BJ (cell line): ENCODE data around the gene IDI2. TPM values are rescaled to one million over a fixed set of nuclear protein-coding genes. Genes with fewer than 3 reads are reported as not detected.

ENCODE experiments used
- CTCF ChIA-PET: fragments of 350-600 bp; formaldehyde crosslinking; extraction: SDS; loops from one replicate; lab custom pipeline; 2021; ENCODE audit warnings: antibody characterized with exemption, inconsistent platforms; lab: Yijun Ruan, JAX
- POLR2A ChIA-PET: fragments of 300-600 bp; sonication (Branson Sonifier 250); formaldehyde crosslinking; extraction: SDS; loops from one replicate; lab custom pipeline; 2021; ENCODE audit warnings: antibody characterized with exemption; lab: Charles Lee
- DNase-seq: peaks from one replicate; pipeline ENCODE4 v3.0.0-alpha.2; 2011; ENCODE audit warnings: low read depth
- H3K27me3 ChIP-seq: 2 replicates; pipeline ENCODE4 v1.6.0; 2011; ENCODE audit warnings: low read length; ENCODE audit not compliant: control insufficient read depth, insufficient read depth
- H3K36me3 ChIP-seq: 2 replicates; pipeline ENCODE4 v1.5.1; 2011; ENCODE audit warnings: low read length; ENCODE audit not compliant: control insufficient read depth, insufficient read depth
- H3K4me3 ChIP-seq: 2 replicates; pipeline ENCODE4 v1.5.1; 2011; ENCODE audit warnings: low read depth, mild to moderate bottlenecking, control low read depth, low read length
- polyA plus RNA-seq: library from polyadenylated mRNA; depleted of rRNA; stranded (reverse); fragments of >200 nt; gene quantifications from 2 replicates; pipeline ENCODE4 v1.2.3, GENCODE V29; 2011
- TF ChIP-seq, protein P1 (sequence below): IDR thresholded peaks from 2 replicates; pipeline ENCODE4 v1.5.1; 2011; ENCODE audit warnings: low read depth, mild to moderate bottlenecking, control low read depth, inconsistent platforms, low read length, moderate library complexity; ENCODE audit not compliant: insufficient read depth

The IDI2 gene
- polyA plus RNA-seq, 1 experiment: not detected

DNA sequence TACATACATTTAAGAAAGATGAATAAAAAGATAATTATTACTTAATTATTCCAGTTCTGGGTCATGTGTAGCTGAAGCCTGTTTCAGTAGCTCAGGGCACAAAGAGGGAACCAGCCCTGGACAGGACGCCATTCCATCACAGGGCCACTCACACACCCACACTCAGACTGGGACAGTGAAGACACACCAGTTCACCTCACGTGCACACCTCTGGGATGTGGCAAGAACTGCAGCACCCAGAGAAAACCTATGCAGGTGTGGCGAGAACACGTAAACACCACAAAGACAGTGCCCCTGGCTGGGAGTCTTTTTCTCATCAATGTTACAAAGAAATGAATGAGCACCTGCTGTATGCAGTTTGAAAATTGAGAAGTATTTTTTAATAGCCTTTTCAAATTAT lies 24.9 kb upstream of the IDI2 start:
- no peaks in the 10 kb centered on the region for H3K27me3 ChIP-seq
- ChIA-PET POLR2A (no interaction called here), CTCF (interaction anchor here (1.8 kb wide), 1 partner anchor 13 kb away, joined by 5 read pairs; no protein-coding TSS in a partner anchor)
- no peak overlapping the region for H3K4me3 ChIP-seq
- DNase-seq: no peak
- peaks cover 1% of the 10 kb centered on the region for H3K36me3 ChIP-seq
- TF ChIP-seq, protein P1, sequence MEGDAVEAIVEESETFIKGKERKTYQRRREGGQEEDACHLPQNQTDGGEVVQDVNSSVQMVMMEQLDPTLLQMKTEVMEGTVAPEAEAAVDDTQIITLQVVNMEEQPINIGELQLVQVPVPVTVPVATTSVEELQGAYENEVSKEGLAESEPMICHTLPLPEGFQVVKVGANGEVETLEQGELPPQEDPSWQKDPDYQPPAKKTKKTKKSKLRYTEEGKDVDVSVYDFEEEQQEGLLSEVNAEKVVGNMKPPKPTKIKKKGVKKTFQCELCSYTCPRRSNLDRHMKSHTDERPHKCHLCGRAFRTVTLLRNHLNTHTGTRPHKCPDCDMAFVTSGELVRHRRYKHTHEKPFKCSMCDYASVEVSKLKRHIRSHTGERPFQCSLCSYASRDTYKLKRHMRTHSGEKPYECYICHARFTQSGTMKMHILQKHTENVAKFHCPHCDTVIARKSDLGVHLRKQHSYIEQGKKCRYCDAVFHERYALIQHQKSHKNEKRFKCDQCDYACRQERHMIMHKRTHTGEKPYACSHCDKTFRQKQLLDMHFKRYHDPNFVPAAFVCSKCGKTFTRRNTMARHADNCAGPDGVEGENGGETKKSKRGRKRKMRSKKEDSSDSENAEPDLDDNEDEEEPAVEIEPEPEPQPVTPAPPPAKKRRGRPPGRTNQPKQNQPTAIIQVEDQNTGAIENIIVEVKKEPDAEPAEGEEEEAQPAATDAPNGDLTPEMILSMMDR: no peak

DNA sequence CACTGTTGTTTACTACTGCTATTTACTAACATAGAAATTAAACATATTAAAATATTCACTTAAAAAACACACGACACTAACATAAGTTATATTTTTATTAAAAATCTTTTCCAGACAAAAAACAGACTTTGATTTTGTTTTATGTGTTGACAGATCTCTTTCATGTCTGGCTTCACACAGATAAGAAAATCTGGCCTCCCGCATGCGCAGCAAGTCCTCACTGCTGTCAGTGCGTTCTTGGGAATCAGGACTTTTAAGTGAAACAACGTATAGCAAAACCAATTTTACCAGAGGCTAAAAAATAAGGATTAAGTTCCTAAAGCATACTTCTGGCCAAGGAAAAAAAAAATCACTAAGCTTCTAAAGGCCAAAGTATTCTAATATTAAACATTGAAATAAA lies 24.5 kb upstream of the IDI2 start:
- Histone ChIP-seq H3K27me3 (no peaks in the 10 kb centered on the region), H3K4me3 (peak overlapping the region; percentile 78), H3K36me3 (peaks cover 1% of the 10 kb centered on the region)
- CTCF ChIA-PET: interaction anchor here (1.8 kb wide), 1 partner anchor 13 kb away, joined by 5 read pairs; no protein-coding TSS in a partner anchor
- TF ChIP-seq, protein P1: no peak
- DNase-seq: no peak
- POLR2A ChIA-PET: no interaction called here

DNA sequence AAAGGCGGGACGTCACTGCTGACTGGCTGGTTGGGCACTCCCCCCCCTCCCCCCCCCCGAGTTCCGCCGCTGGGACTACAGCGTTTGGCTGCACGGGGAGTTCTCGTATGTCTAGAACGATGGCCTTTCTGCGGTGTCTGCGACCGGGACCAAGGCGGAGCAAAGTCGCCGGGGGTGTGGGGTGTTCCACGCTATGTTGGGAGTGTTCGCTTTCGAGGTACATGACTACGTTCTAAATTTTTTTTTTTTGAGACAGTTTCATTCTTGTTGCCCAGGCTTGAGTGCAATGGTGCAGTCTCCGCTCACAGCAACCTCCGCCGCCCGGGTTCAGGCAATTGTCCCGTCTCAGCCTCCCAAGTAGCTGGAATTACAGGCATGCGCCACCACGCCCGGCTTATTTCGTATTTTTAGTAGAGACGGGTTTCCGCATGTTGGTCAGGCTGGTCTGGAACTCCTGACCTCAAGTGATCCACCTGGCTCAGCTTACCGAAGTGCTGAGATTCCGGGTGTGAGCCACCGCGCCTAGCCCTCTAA lies 23.8 kb upstream of the IDI2 start:
- POLR2A ChIA-PET: interaction anchor here (1.0 to 1.6 kb wide), 2 partner anchors 15 to 118 kb away, joined by 3 to 4 read pairs; partner anchors contain the start of gene LARP4B
- TF ChIP-seq, protein P1: no peak
- no peak for DNase-seq
- CTCF ChIA-PET: interaction anchor here (0.6 to 1.8 kb wide), 3 partner anchors 12 to 534 kb away, joined by 3 to 5 read pairs (median 4); no protein-coding TSS in a partner anchor
- Histone ChIP-seq H3K4me3 (peak overlapping the region; percentile 78), H3K36me3 (peaks cover 1% of the 10 kb centered on the region), H3K27me3 (no peaks in the 10 kb centered on the region)

DNA sequence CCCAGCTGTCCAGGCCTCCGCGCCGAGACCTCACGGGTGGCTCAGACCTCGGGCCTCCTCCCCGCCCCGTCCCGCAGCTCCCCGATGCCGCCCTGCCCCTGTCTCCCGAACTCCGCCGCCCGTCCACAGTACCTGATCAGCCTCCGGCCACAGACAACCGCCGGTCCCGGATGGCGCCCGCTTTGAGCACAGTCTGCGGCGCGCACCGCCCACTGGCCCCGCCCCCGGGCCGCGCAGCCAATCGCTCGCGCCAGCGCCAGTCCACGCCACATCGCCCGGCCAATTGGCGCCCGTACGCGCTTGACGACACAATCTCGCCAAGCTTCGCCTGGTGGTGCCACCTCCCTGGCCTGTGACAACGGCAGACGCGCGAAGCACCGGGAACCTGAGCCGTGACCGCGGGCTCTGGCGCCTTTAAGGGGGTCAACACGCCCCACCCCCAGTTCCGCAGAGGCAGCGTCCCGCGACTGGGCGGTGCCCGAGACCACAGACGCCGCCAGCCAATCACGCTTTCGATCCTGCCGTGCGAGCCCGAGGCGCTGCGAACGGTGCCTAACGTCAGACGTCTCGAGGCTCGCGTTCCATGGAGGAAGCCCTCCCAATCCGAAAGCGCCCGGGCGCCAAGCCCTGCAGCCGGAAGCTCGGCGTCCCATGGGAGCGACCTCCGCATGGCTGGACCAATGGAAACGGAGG lies 23.2 kb upstream of the IDI2 start, which contains the start of gene IDI1:
TSS of gene IDI1 (minus strand) at position 388 of the 693 bp plus-strand sequence. CDS start at position 272, 116 bp downstream.
- POLR2A ChIA-PET: interaction anchor here (0.5 to 1.6 kb wide), 3 partner anchors 14 to 117 kb away, joined by 3 to 4 read pairs (median 3); partner anchors contain the start of gene LARP4B
- CTCF ChIA-PET: interaction anchor here (0.6 to 1.8 kb wide), 3 partner anchors 12 to 533 kb away, joined by 3 to 5 read pairs (median 4); no protein-coding TSS in a partner anchor
- Histone ChIP-seq H3K36me3 (peaks cover 1% of the 10 kb centered on the region), H3K27me3 (no peaks in the 10 kb centered on the region), H3K4me3 (peak within 1 kb of the TSS; percentile 78)
- peak; percentile 88 for DNase-seq
- TF ChIP-seq, protein P1: no peak

DNA sequence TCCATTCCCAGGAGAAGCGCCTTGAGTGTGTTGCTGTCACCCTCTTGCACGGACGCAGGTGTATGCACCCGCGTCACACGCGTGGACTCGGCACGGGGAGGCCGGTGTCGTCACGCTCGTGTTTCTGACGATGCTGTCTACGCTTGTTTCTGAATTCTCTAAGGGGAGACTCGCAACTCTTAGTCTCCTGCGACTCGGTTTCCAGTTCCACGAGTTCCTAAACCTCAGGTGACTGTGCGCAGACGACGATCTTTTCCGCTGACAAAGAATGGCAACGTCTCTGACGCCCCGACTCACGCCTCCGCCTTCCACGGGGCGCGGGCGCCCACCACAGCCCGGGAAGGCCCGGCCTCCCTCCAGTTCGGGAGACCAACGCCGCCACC lies 22.7 kb upstream of the IDI2 start:
- Histone ChIP-seq H3K4me3 (peak overlapping the region; percentile 78), H3K36me3 (peaks cover 4% of the 10 kb centered on the region), H3K27me3 (no peaks in the 10 kb centered on the region)
- CTCF ChIA-PET: interaction anchor here (1.5 kb wide), 1 partner anchor 14 kb away, joined by 4 read pairs; no protein-coding TSS in a partner anchor
- POLR2A ChIA-PET: interaction anchor here (1.6 kb wide), 1 partner anchor 13 kb away, joined by 4 read pairs; no protein-coding TSS in a partner anchor
- no peak for DNase-seq
- TF ChIP-seq, protein P1: no peak
